Activated CD8-positive, alpha-beta memory T cell treated with anti-CD3 and anti-CD28 coated beads, Interleukin-2, amount 10 ng/mL, durations not matched to agents 7 days and 5 days (primary cell): Measurements from ENCODE around the gene CTBP2. TPM values are rescaled to one million over a fixed set of nuclear protein-coding genes. Genes with fewer than 3 reads are reported as not detected.

Source experiments
- ATAC-seq: fragments of 150-1000 bp; cut with Tn5 transposase; one replicate; pipeline ENCODE4 v1.10.0; 2021; ENCODE audit warnings: moderate library complexity
- CTCF ChIA-PET: fragments of 350-600 bp; sonication (Branson Sonifier 250); formaldehyde crosslinking; loops from one replicate; lab custom pipeline; 2021; ENCODE audit warnings: antibody characterized with exemption; lab: Charles Lee
- DNase-seq: peaks from one replicate; pipeline ENCODE4 v3.0.0-alpha.2; 2020
- H3K27ac Mint-ChIP-seq: one replicate; pipeline ENCODE4 v1.8.0; 2021; ENCODE audit warnings: mild to moderate bottlenecking, mixed read lengths
- H3K27me3 Mint-ChIP-seq: one replicate; pipeline ENCODE4 v1.8.0; 2021; ENCODE audit warnings: mixed read lengths
- H3K36me3 Mint-ChIP-seq: one replicate; pipeline ENCODE4 v1.8.0; 2021; ENCODE audit warnings: mild to moderate bottlenecking, mixed read lengths
- H3K4me1 Mint-ChIP-seq: one replicate; pipeline ENCODE4 v1.8.0; 2021; ENCODE audit warnings: mixed read lengths
- H3K4me3 Mint-ChIP-seq: one replicate; pipeline ENCODE4 v1.8.0; 2021; ENCODE audit warnings: mild to moderate bottlenecking, moderate library complexity, mixed read lengths
- H3K9me3 Mint-ChIP-seq: one replicate; pipeline ENCODE4 v1.8.0; 2022; ENCODE audit warnings: low read depth, mixed read lengths
- total RNA-seq, 2 experiments: library from RNA; stranded (reverse); gene quantifications; one replicate each; pipeline ENCODE4 v1.2.3, GENCODE V29; 2021

The CTBP2 gene
- total RNA-seq, 2 experiments from 2014 or later, result 0.61 to 0.82 TPM

GRCh38 chr10:125140151-125140550, 20.2 kb downstream of the CTBP2 start:
- Mint-ChIP-seq H3K4me1 (no peaks in the 10 kb centered on the region), H3K27ac (no peak overlapping the region), H3K27me3 (peaks cover 6% of the 10 kb centered on the region), H3K9me3 (no peaks in the 10 kb centered on the region), H3K4me3 (no peak overlapping the region), H3K36me3 (no peaks in the 10 kb centered on the region)
- ATAC-seq (no peak), DNase-seq (no peak)
- CTCF ChIA-PET, result no interaction called here

- no peak overlapping the region for H3K4me3 Mint-ChIP-seq
- no peaks in the 10 kb centered on the region for H3K4me1 Mint-ChIP-seq
- no peaks in the 10 kb centered on the region for H3K9me3 Mint-ChIP-seq
- no peaks in the 10 kb centered on the region for H3K36me3 Mint-ChIP-seq
- DNase-seq (no peak), ATAC-seq (no peak)
- CTCF ChIA-PET, result no interaction called here
- H3K27ac Mint-ChIP-seq, result no peak overlapping the region
- H3K27me3 Mint-ChIP-seq, result no peaks in the 10 kb centered on the region
Measured at GRCh38 chr10:125137601-125138438, 22.5 kb downstream of the CTBP2 start.

- Mint-ChIP-seq H3K36me3 (no peaks in the 10 kb centered on the region), H3K4me3 (no peak overlapping the region), H3K9me3 (no peaks in the 10 kb centered on the region), H3K27ac (no peak overlapping the region), H3K27me3 (no peaks in the 10 kb centered on the region), H3K4me1 (no peaks in the 10 kb centered on the region)
- no peak for DNase-seq
- no peak for ATAC-seq
- CTCF ChIA-PET, result no interaction called here
Measured at GRCh38 chr10:125136087-125136486, 24.3 kb downstream of the CTBP2 start.

- Mint-ChIP-seq H3K9me3 (no peaks in the 10 kb centered on the region), H3K27me3 (no peaks in the 10 kb centered on the region), H3K4me3 (no peak overlapping the region), H3K27ac (no peak overlapping the region), H3K4me1 (no peaks in the 10 kb centered on the region), H3K36me3 (no peaks in the 10 kb centered on the region)
- DNase-seq (no peak), ATAC-seq (no peak)
- CTCF ChIA-PET, result no interaction called here
Measured at GRCh38 chr10:125135771-125136035, 24.7 kb downstream of the CTBP2 start.

GRCh38 chr10:125134916-125135770, 25.2 kb downstream of the CTBP2 start:
- Mint-ChIP-seq H3K4me3 (no peak overlapping the region), H3K27me3 (no peaks in the 10 kb centered on the region), H3K36me3 (no peaks in the 10 kb centered on the region), H3K4me1 (no peaks in the 10 kb centered on the region), H3K9me3 (no peaks in the 10 kb centered on the region), H3K27ac (no peak overlapping the region)
- CTCF ChIA-PET, result no interaction called here
- DNase-seq (no peak), ATAC-seq (no peak)

- ATAC-seq (no peak), DNase-seq (no peak)
- Mint-ChIP-seq H3K27ac (no peak overlapping the region), H3K9me3 (no peaks in the 10 kb centered on the region), H3K27me3 (no peaks in the 10 kb centered on the region), H3K4me3 (no peak overlapping the region), H3K4me1 (no peaks in the 10 kb centered on the region), H3K36me3 (no peaks in the 10 kb centered on the region)
- CTCF ChIA-PET, result no interaction called here
Measured at GRCh38 chr10:125134483-125134848, 25.9 kb downstream of the CTBP2 start.

GRCh38 chr10:125133696-125134482, 26.5 kb downstream of the CTBP2 start:
- Mint-ChIP-seq H3K27ac (no peak overlapping the region), H3K4me3 (no peak overlapping the region), H3K27me3 (no peaks in the 10 kb centered on the region), H3K36me3 (no peaks in the 10 kb centered on the region), H3K9me3 (no peaks in the 10 kb centered on the region), H3K4me1 (no peaks in the 10 kb centered on the region)
- ATAC-seq, result no peak
- CTCF ChIA-PET, result no interaction called here
- DNase-seq, result no peak

GRCh38 chr10:125132344-125132743, 28.0 kb downstream of the CTBP2 start:
- CTCF ChIA-PET, result no interaction called here
- DNase-seq, result no peak
- no peaks in the 10 kb centered on the region for H3K27me3 Mint-ChIP-seq
- no peak for ATAC-seq
- H3K27ac Mint-ChIP-seq, result no peak overlapping the region
- H3K4me1 Mint-ChIP-seq, result no peaks in the 10 kb centered on the region
- no peaks in the 10 kb centered on the region for H3K36me3 Mint-ChIP-seq
- H3K4me3 Mint-ChIP-seq, result no peak overlapping the region
- H3K9me3 Mint-ChIP-seq, result no peaks in the 10 kb centered on the region

- Mint-ChIP-seq H3K4me1 (no peaks in the 10 kb centered on the region), H3K9me3 (no peaks in the 10 kb centered on the region), H3K4me3 (no peak overlapping the region), H3K36me3 (no peaks in the 10 kb centered on the region), H3K27ac (no peak overlapping the region), H3K27me3 (no peaks in the 10 kb centered on the region)
- CTCF ChIA-PET, result no interaction called here
- no peak for ATAC-seq
- DNase-seq, result no peak
Measured at GRCh38 chr10:125130916-125131315, 29.4 kb downstream of the CTBP2 start.

GRCh38 chr10:125130260-125130659, 30.1 kb downstream of the CTBP2 start:
- CTCF ChIA-PET, result no interaction called here
- no peak for ATAC-seq
- no peak for DNase-seq
- H3K36me3 Mint-ChIP-seq, result no peaks in the 10 kb centered on the region
- H3K9me3 Mint-ChIP-seq, result no peaks in the 10 kb centered on the region
- H3K27ac Mint-ChIP-seq, result no peak overlapping the region
- H3K27me3 Mint-ChIP-seq, result no peaks in the 10 kb centered on the region
- no peaks in the 10 kb centered on the region for H3K4me1 Mint-ChIP-seq
- no peak overlapping the region for H3K4me3 Mint-ChIP-seq

- CTCF ChIA-PET, result no interaction called here
- no peak for DNase-seq
- Mint-ChIP-seq H3K27ac (no peak overlapping the region), H3K4me1 (no peaks in the 10 kb centered on the region), H3K4me3 (no peak overlapping the region), H3K9me3 (no peaks in the 10 kb centered on the region), H3K27me3 (no peaks in the 10 kb centered on the region), H3K36me3 (no peaks in the 10 kb centered on the region)
- ATAC-seq, result no peak
Measured at GRCh38 chr10:125129076-125129458, 31.3 kb downstream of the CTBP2 start.

GRCh38 chr10:125128397-125129075, 31.8 kb downstream of the CTBP2 start:
- Mint-ChIP-seq H3K9me3 (no peaks in the 10 kb centered on the region), H3K4me3 (no peak overlapping the region), H3K36me3 (no peaks in the 10 kb centered on the region), H3K27ac (no peak overlapping the region), H3K27me3 (no peaks in the 10 kb centered on the region), H3K4me1 (no peaks in the 10 kb centered on the region)
- CTCF ChIA-PET, result no interaction called here
- ATAC-seq, result no peak
- DNase-seq, result no peak

- ATAC-seq (no peak), DNase-seq (no peak)
- Mint-ChIP-seq H3K4me3 (no peak overlapping the region), H3K27ac (no peak overlapping the region), H3K27me3 (no peaks in the 10 kb centered on the region), H3K9me3 (no peaks in the 10 kb centered on the region), H3K36me3 (no peaks in the 10 kb centered on the region), H3K4me1 (no peaks in the 10 kb centered on the region)
- CTCF ChIA-PET, result no interaction called here
Measured at GRCh38 chr10:125127986-125128385, 32.4 kb downstream of the CTBP2 start.
